HAP-1 (cell line): ENCODE data around the gene GPR143.

Experiments
- DNase-seq, 2 experiments: peaks; one replicate each; pipeline ENCODE4 v3.0.0-alpha.2; 2016 to 2020; ENCODE audit warnings: low spot score in 2 of 2
- H3K27me3 ChIP-seq: fragments of 250-450 bp; sonication (Bioruptor Pico); 2 replicates; pipeline ENCODE4 v1.5.1; 2020; ENCODE audit warnings: low read depth, mild to moderate bottlenecking, moderate library complexity
- H3K36me3 ChIP-seq: fragments of 250-450 bp; sonication (Bioruptor Pico); replicated peaks from 2 replicates; pipeline ENCODE4 v1.5.1; 2020; ENCODE audit warnings: mild to moderate bottlenecking
- H3K4me1 ChIP-seq: fragments of 250-450 bp; sonication (Bioruptor Pico); 2 replicates; pipeline ENCODE4 v1.5.1; 2020; ENCODE audit warnings: mild to moderate bottlenecking
- H3K4me3 ChIP-seq: fragments of 250-450 bp; sonication (Bioruptor Pico); 2 replicates; pipeline ENCODE4 v1.5.1; 2020; ENCODE audit warnings: mild to moderate bottlenecking, moderate library complexity
- H3K9me3 ChIP-seq: fragments of 250-450 bp; sonication (Bioruptor Pico); 2 replicates; pipeline ENCODE4 v1.5.1; 2020; ENCODE audit warnings: mild to moderate bottlenecking, moderate library complexity
- in situ Hi-C: fragments of 300-500 bp; cut with MboI; formaldehyde crosslinking; loops from 3 replicates; pipeline ENCODE4 v1.14.3; 2020; ENCODE audit warnings: low sequenced_read_pairs, inconsistent platforms, mixed read lengths

GPR143 gene

DNA sequence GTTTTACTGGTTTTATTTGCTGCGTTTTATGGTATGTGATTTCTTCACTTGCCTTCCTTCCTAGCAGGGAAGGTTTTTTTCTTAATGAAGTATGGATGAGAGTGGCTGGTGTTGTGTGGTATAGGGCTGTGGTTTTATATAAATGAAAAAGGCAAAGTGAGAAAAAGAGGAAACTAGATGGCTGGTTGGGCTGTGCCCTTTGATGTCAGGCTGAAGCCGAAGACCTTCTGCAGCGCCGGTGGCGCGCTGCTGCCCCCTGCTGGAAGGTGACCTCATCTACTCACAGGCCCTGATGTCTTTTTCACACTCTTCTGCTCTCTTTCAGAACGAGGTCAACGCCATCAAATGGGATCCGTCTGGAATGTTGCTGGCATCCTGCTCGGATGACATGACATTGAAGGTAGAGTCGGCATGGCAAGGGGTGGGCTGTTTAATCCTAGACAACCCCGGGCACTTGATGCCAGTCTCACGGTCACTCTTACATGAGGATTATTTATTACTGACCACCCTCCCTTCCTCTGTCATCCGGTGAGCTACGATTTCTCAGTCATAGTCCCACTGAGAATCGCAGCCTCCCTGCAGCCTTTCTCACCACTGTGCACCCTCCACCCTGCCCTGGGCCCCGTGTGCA is 56.6 kb downstream of the GPR143 start:
- H3K4me3 ChIP-seq, result no peak overlapping the region
- H3K27me3 ChIP-seq, result no peaks in the 10 kb centered on the region
- H3K36me3 ChIP-seq, result peaks cover 55% of the 10 kb centered on the region
- peaks cover 3% of the 10 kb centered on the region for H3K4me1 ChIP-seq
- no peaks in the 10 kb centered on the region for H3K9me3 ChIP-seq
- in situ Hi-C loops, result loop anchor here (10.0 to 25.0 kb wide), 3 partner anchors 372 to 894 kb away; no protein-coding TSS in a partner anchor
- peak; percentile 72 to 88 for DNase-seq

DNA sequence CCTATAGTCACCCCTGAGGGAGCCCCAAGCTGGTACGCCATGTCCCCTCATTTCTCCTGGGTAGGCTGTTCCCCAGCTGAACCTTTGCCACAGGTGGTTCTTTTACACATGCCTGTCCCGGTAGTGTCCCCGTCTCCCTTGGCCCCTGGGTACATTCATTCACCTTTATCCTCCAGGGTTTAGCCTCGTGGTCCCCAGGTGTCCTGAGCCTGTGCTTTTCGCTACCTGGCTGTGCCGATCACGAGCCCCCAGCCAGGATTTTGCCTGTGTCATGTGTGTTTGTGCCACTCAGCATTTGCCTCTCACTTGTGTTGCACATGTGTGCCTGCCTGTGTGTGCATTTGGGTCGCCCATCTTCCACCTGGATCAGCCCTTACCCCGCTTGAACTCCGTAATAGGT is 57.6 kb downstream of the GPR143 start:
- no peaks in the 10 kb centered on the region for H3K9me3 ChIP-seq
- DNase-seq, result no peak
- peaks cover 48% of the 10 kb centered on the region for H3K36me3 ChIP-seq
- in situ Hi-C loops, result loop anchor here (10.0 to 25.0 kb wide), 3 partner anchors 371 to 893 kb away; no protein-coding TSS in a partner anchor
- no peaks in the 10 kb centered on the region for H3K27me3 ChIP-seq
- H3K4me3 ChIP-seq, result no peak overlapping the region
- peaks cover 3% of the 10 kb centered on the region for H3K4me1 ChIP-seq

DNA sequence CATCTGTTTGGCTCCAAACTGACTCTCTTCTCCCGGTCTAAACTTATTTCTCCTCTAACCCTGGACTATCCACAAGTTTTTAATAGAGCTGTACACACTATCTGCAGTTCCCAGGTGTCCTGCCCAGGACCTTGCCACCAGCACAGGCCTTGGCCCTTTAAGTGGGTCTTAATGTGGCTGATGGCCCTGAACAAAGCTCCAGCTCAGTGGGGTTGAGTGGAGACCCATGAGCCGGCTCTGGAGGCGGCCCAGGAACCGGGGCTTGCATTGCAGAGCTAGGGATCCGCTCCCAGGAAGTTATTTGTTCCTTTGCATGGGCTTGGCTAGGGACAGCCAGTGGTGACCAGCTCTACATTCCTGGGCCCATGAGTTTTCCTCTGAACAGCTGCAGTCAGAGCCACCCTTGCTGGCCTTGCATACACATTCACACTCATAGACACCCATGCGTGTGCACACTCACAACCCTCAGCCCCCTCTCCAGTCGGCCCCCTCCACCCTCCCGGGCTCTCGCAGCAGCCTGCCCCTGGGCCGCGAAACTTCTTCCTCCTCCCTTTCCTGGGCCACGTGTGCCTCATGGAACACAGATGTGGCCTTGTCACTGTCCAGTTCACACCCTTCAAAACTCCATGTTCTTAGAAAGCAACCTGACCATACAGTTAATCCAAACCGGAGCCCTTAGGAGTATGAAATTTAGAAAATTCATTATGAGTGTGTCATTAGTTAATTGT is 58.2 kb downstream of the GPR143 start:
- in situ Hi-C loops, result loop anchor here (10.0 to 25.0 kb wide), 3 partner anchors 370 to 893 kb away; no protein-coding TSS in a partner anchor
- Histone ChIP-seq H3K9me3 (no peaks in the 10 kb centered on the region), H3K27me3 (no peaks in the 10 kb centered on the region), H3K4me1 (peaks cover 3% of the 10 kb centered on the region), H3K36me3 (peaks cover 42% of the 10 kb centered on the region), H3K4me3 (no peak overlapping the region)
- no peak for DNase-seq

DNA sequence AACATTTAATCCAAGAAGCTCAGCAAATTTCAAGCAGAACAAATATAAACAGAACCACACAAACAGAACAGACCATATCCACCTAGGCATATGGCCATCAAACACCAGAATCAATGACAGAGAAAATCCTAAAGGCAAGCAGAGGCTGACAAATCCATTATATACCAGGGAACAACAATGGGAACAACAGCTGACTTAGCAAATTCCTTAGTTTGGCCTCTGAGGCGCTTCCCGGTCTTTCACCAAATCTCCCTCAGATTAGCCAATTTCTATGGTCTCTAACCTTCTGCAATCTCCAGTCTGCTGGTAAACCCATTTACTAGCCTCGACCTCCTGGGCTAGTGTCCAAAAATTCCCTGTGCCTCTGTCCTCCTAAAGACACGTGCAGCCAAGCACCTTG is 59.2 kb downstream of the GPR143 start:
- no peaks in the 10 kb centered on the region for H3K9me3 ChIP-seq
- in situ Hi-C loops, result loop anchor here (10.0 to 25.0 kb wide), 3 partner anchors 369 to 892 kb away; no protein-coding TSS in a partner anchor
- DNase-seq, result no peak

DNA sequence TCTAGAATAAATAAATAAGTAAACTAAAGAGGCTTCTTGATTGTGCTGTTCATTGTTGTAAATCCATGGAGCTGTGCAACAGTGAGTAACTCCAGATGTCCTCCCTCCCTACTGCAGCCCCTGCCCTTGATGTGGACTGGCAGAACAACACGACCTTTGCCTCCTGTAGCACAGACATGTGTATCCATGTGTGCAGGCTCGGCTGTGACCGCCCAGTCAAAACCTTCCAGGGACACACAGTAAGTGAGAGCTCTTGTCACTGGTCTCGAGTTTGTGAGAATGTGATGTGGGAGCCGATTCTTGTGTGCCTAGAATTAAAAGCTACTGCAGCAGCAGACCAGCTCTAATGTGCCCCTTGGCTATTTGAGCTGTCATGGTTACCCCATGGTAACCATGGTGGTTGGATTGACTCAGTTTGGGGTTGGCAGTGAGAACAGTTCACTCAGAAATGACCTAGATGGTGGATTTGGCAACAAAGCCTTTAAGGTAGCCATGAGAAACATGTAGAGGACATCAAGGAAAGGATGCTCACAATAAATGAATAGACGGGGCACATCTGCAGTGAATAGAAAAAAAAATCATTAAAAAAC is 60.7 kb downstream of the GPR143 start:
- no peak for DNase-seq
- H3K9me3 ChIP-seq, result no peaks in the 10 kb centered on the region
- H3K4me3 ChIP-seq, result no peak overlapping the region
- H3K4me1 ChIP-seq, result peaks cover 3% of the 10 kb centered on the region
- peaks cover 34% of the 10 kb centered on the region for H3K36me3 ChIP-seq
- in situ Hi-C loops, result loop anchor here (10.0 to 25.0 kb wide), 3 partner anchors 368 to 890 kb away; no protein-coding TSS in a partner anchor
- H3K27me3 ChIP-seq, result no peaks in the 10 kb centered on the region

More for the DNA sequence above, 59.2 kb downstream of the GPR143 start:
- H3K4me3 ChIP-seq, result no peak overlapping the region
- peaks cover 3% of the 10 kb centered on the region for H3K4me1 ChIP-seq
- H3K27me3 ChIP-seq, result no peaks in the 10 kb centered on the region
- peaks cover 34% of the 10 kb centered on the region for H3K36me3 ChIP-seq

DNA sequence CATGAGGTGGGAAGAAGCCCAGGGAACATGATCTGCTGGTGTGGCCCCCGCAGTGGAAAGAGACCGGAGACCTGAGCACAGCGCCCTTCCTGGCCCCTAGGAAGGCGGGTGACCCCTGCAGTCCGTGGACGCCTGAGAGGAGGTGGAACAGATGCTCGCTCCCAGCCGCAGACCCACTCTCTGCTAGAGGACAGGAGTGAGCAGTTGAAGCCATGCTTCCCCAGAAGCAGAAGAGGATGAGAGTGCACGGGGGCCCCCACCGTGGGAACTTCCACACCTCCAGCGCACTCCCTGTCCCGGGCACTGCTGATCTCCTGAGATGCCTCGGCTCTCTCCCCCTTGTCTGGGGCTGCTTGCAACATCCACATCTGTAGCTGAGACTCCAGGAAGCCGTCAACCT is 62.2 kb downstream of the GPR143 start:
- in situ Hi-C loops, result loop anchor here (10.0 to 25.0 kb wide), 3 partner anchors 366 to 889 kb away; no protein-coding TSS in a partner anchor
- no peaks in the 10 kb centered on the region for H3K27me3 ChIP-seq
- no peaks in the 10 kb centered on the region for H3K9me3 ChIP-seq

DNA sequence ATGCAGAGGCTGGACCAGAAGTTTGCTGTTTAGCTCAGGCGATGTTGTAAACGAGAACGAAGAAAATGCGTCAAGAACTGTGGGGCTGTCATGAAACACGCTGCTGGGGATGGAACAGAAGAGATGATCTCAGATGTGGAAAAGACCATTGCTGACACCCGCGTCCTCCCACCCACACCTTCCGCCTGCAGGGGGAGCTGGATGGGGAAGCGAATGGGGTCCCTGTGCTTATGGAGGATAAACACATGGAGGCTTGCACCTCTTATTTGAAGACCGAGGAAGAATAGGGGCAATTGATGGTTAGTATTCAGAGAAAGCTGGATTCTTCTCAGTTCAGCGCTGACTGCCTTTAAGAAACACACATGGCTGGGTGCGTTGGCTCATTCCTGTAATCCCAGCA is 63.9 kb downstream of the GPR143 start:
- peaks cover 31% of the 10 kb centered on the region for H3K36me3 ChIP-seq
- in situ Hi-C loops, result loop anchor here (10.0 to 25.0 kb wide), 3 partner anchors 364 to 887 kb away; no protein-coding TSS in a partner anchor
- DNase-seq, result no peak
- H3K27me3 ChIP-seq, result no peaks in the 10 kb centered on the region
- H3K9me3 ChIP-seq, result no peaks in the 10 kb centered on the region
- no peaks in the 10 kb centered on the region for H3K4me1 ChIP-seq
- H3K4me3 ChIP-seq, result no peak overlapping the region

More for the DNA sequence above, 62.2 kb downstream of the GPR143 start:
- H3K36me3 ChIP-seq, result peaks cover 26% of the 10 kb centered on the region
- DNase-seq, result no peak
- no peaks in the 10 kb centered on the region for H3K4me1 ChIP-seq
- H3K4me3 ChIP-seq, result no peak overlapping the region

DNA sequence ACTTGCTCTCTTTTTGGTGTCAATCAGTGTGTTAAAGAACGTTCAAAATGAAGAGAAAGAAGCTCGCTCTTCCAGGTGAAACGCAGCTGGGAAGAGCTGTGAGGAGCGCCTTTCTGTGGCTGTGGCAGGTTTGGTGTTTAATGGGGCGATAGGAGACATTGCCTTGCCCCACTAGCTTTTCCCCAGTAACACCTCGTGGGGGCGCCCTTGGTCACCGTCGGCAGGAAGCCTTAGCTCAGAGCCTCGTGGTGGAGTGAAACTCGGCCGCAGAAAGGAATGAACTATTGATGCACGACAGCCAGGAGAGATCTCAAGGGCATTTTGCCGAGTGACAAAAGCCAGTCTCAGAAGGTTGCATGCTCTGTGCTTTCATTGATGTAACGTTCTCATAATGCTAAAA is 65.1 kb downstream of the GPR143 start:
- Histone ChIP-seq H3K4me3 (no peak overlapping the region), H3K36me3 (peaks cover 34% of the 10 kb centered on the region), H3K27me3 (no peaks in the 10 kb centered on the region), H3K9me3 (no peaks in the 10 kb centered on the region), H3K4me1 (no peaks in the 10 kb centered on the region)
- no peak for DNase-seq
- in situ Hi-C loops, result loop anchor here (10.0 to 25.0 kb wide), 3 partner anchors 363 to 886 kb away; no protein-coding TSS in a partner anchor

DNA sequence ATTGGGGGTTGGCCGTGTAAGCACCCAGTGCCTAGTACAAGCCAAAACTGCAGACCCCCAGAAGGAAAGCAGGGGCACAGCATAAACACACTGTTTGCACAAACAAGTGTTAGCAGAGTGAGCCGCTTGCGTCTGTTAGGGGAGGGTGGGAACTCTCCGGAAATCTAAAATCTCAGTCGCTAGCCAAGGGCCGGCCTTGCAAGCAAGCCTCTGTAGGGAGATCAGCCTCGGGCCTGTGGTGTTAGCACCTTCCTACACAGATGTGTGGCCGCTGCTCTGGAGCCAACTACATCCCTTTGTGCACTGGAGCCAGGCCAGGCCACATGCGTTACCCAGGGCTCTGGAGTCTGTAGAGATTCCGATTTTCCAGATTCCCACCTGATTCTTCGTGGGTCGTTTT is 67.1 kb downstream of the GPR143 start:
- in situ Hi-C loops, result no loop called here
- DNase-seq, result no peak
- no peak overlapping the region for H3K4me3 ChIP-seq
- H3K36me3 ChIP-seq, result peaks cover 40% of the 10 kb centered on the region
- no peaks in the 10 kb centered on the region for H3K27me3 ChIP-seq
- no peaks in the 10 kb centered on the region for H3K9me3 ChIP-seq
- H3K4me1 ChIP-seq, result no peaks in the 10 kb centered on the region

DNA sequence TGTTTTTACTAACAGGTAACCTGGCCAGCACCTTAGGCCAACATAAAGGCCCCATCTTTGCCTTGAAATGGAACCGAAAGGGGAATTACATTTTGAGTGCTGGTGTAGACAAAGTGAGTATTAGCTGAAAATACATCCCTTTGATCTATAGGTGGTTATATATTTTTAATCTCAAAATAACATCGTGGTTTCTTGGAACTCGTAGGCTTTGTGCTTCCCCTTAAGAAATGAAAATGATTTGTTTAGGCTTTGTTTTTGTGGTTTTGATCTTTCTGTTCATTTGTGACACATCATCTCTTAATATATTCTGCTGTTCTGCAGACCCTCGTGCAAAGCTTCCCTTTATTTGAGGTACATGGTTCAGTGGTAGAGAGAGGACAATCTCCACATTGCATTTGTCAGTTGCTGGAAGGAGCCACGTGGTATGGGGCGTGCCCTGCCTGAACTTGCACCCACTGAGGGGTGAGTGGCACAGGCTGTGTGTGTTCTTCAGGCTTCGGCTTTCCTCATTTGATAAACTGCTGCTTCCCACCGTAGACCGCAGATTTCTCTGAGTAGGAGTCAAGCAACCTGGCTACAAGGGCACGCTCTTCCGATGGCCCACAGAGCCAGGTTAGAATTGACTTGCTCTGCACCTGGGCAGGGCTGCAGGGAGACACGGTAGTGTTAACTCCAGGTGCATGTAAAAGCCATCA is 72.2 kb downstream of the GPR143 start:
- in situ Hi-C loops, result no loop called here

DNA sequence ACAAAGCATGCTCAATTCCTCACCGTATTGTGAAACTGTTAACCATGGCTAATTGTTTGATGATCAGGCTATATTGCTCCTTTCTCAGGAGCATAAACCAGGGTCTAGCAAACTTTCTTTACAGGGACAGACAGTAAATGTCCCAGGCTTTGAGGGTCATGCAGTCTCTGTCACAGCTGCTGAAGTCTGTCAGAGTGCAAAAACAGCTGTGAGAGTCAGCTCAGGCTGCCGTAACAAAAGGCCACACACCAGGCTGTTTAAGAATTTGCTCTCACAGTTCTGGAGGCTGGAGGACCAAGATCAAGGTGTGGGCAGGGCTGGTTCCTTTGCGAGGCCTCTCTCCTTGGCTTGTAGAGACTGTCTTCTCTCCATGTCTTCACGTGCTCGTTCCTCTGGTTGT is 75.6 kb downstream of the GPR143 start:
- in situ Hi-C loops, result no loop called here
- Histone ChIP-seq H3K27me3 (no peaks in the 10 kb centered on the region), H3K36me3 (peaks cover 58% of the 10 kb centered on the region), H3K9me3 (no peaks in the 10 kb centered on the region; the same call in 1 of the 2 replicates), H3K4me3 (no peak overlapping the region), H3K4me1 (no peaks in the 10 kb centered on the region)
- DNase-seq, result no peak

More for the DNA sequence above, 72.2 kb downstream of the GPR143 start:
- Histone ChIP-seq H3K4me3 (no peak overlapping the region), H3K36me3 (peaks cover 62% of the 10 kb centered on the region), H3K4me1 (no peaks in the 10 kb centered on the region), H3K27me3 (no peaks in the 10 kb centered on the region), H3K9me3 (no peaks in the 10 kb centered on the region; the same call in 1 of the 2 replicates)
- DNase-seq, result no peak

DNA sequence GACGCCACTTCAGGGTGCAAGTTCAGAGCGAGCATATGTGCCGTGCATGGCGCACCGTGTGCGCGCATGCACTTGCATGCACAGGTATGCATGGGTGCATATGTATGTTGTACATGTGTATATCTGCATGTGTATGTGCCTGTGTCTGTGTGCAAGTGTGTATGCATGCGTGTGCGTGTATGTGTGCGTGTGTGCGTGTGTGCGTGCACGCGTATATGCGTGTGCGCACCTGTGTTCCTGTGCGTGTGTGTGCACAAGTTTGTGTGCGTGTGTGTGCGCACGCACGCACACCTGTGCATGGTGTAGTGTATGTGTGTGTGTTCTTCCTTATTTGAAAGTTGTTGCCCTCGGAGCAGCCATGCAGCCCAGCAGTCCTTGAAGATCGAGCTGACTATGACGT is 76.8 kb downstream of the GPR143 start:
- H3K4me3 ChIP-seq, result no peak overlapping the region
- H3K36me3 ChIP-seq, result peaks cover 57% of the 10 kb centered on the region
- H3K4me1 ChIP-seq, result no peaks in the 10 kb centered on the region
- DNase-seq, result no peak
- H3K9me3 ChIP-seq, result no peaks in the 10 kb centered on the region; the same call in 1 of the 2 replicates
- in situ Hi-C loops, result no loop called here
- no peaks in the 10 kb centered on the region for H3K27me3 ChIP-seq

DNA sequence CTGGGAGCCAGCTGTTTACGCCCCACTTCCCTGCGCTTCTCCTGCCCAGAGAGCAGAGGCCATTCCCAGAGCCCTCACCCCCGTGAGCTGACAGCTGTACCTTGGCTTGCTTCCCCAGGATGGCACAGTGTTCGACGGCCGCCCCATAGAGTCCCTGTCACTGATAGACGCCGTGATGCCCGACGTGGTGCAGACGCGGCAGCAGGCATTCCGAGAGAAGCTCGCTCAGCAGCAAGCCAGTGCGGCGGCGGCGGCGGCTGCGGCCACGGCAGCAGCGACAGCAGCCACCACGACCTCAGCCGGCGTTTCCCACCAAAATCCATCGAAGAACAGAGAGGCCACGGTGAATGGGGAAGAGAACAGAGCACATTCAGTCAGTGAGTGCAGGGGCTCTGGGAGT is 77.7 kb downstream of the GPR143 start:
- in situ Hi-C loops, result no loop called here

More for the DNA sequence above, 77.7 kb downstream of the GPR143 start:
- Histone ChIP-seq H3K4me3 (no peak overlapping the region), H3K9me3 (no peaks in the 10 kb centered on the region), H3K27me3 (no peaks in the 10 kb centered on the region), H3K36me3 (peaks cover 51% of the 10 kb centered on the region), H3K4me1 (no peaks in the 10 kb centered on the region)
- no peak for DNase-seq
